ENCODE results near the gene ITGA2. TPM values are rescaled to one million over a fixed set of nuclear protein-coding genes. Genes with fewer than 3 reads are reported as not detected.

Gene ITGA2
- polyA plus RNA-seq, 2 donors = 3.7 to 6.4 TPM

- no peaks in the 10 kb centered on the region for H3K4me1 ChIP-seq (ENCODE audit: control insufficient read depth in 2 of 2, insufficient read depth in 2 of 2, low read length in 1 of 2)
- no peak overlapping the region for H3K27ac ChIP-seq (ENCODE audit: low read depth in 2 of 2, low read length in 1 of 2)
- H3K4me3 ChIP-seq (ENCODE audit: low read depth in 1 of 2, low read length in 2 of 2) = no peak overlapping the region
- H3K36me3 ChIP-seq (ENCODE audit: control insufficient read depth in 2 of 2, insufficient read depth in 2 of 2, low read length in 1 of 2) = peaks cover 9 to 12% of the 10 kb centered on the region in 2 donors
- no peaks in the 10 kb centered on the region for H3K9me3 ChIP-seq (ENCODE audit: control insufficient read depth in 2 of 2, insufficient read depth in 1 of 2, low read depth in 1 of 2, low read length in 1 of 2)
- H3K27me3 ChIP-seq (ENCODE audit: control insufficient read depth in 1 of 2, insufficient read depth in 2 of 2, low read length in 2 of 2) = no peaks in the 10 kb centered on the region
- WGBS, 2 donors = 83 to 87% methylated on average over 3 of the region's 3 CpGs
Observed at GRCh38 chr5:53063791-53064190, 74.6 kb downstream of the ITGA2 start.

- Histone ChIP-seq H3K36me3 (ENCODE audit: control insufficient read depth in 2 of 2, insufficient read depth in 2 of 2, low read length in 1 of 2) (peaks cover 4 to 6% of the 10 kb centered on the region in 2 donors), H3K9me3 (ENCODE audit: control insufficient read depth in 2 of 2, insufficient read depth in 1 of 2, low read depth in 1 of 2, low read length in 1 of 2) (no peaks in the 10 kb centered on the region), H3K27ac (ENCODE audit: low read depth in 2 of 2, low read length in 1 of 2) (no peak overlapping the region), H3K27me3 (ENCODE audit: control insufficient read depth in 1 of 2, insufficient read depth in 2 of 2, low read length in 2 of 2) (no peaks in the 10 kb centered on the region), H3K4me3 (ENCODE audit: low read depth in 1 of 2, low read length in 2 of 2) (no peak overlapping the region), H3K4me1 (ENCODE audit: control insufficient read depth in 2 of 2, insufficient read depth in 2 of 2, low read length in 1 of 2) (no peaks in the 10 kb centered on the region)
- WGBS, 2 donors = 94 to 96% methylated on average over 1 of the region's 1 CpG
Observed at GRCh38 chr5:53066088-53066487, 76.9 kb downstream of the ITGA2 start.

GRCh38 chr5:53067641-53068040 lies 78.5 kb downstream of the ITGA2 start:
- Histone ChIP-seq H3K4me1 (ENCODE audit: control insufficient read depth in 2 of 2, insufficient read depth in 2 of 2, low read length in 1 of 2) (no peaks in the 10 kb centered on the region), H3K36me3 (ENCODE audit: control insufficient read depth in 2 of 2, insufficient read depth in 2 of 2, low read length in 1 of 2) (peaks cover 2 to 4% of the 10 kb centered on the region in 2 donors), H3K4me3 (ENCODE audit: low read depth in 1 of 2, low read length in 2 of 2) (no peak overlapping the region), H3K27me3 (ENCODE audit: control insufficient read depth in 1 of 2, insufficient read depth in 2 of 2, low read length in 2 of 2) (no peaks in the 10 kb centered on the region), H3K27ac (ENCODE audit: low read depth in 2 of 2, low read length in 1 of 2) (no peak overlapping the region), H3K9me3 (ENCODE audit: control insufficient read depth in 2 of 2, insufficient read depth in 1 of 2, low read depth in 1 of 2, low read length in 1 of 2) (no peaks in the 10 kb centered on the region)
- 0 to 9% methylated on average over 1 of the region's 1 CpG for WGBS, 2 donors

GRCh38 chr5:53068291-53068836 lies 79.2 kb downstream of the ITGA2 start:
- Histone ChIP-seq H3K9me3 (ENCODE audit: control insufficient read depth in 2 of 2, insufficient read depth in 1 of 2, low read depth in 1 of 2, low read length in 1 of 2) (no peaks in the 10 kb centered on the region), H3K27me3 (ENCODE audit: control insufficient read depth in 1 of 2, insufficient read depth in 2 of 2, low read length in 2 of 2) (no peaks in the 10 kb centered on the region), H3K27ac (ENCODE audit: low read depth in 2 of 2, low read length in 1 of 2) (no peak overlapping the region), H3K4me3 (ENCODE audit: low read depth in 1 of 2, low read length in 2 of 2) (no peak overlapping the region), H3K36me3 (ENCODE audit: control insufficient read depth in 2 of 2, insufficient read depth in 2 of 2, low read length in 1 of 2) (peaks cover 2 to 4% of the 10 kb centered on the region in 2 donors), H3K4me1 (ENCODE audit: control insufficient read depth in 2 of 2, insufficient read depth in 2 of 2, low read length in 1 of 2) (no peaks in the 10 kb centered on the region)
- WGBS, 2 donors = 79 to 82% methylated on average over 4 of the region's 4 CpGs

GRCh38 chr5:53069626-53070025 lies 80.5 kb downstream of the ITGA2 start:
- Histone ChIP-seq H3K36me3 (ENCODE audit: control insufficient read depth in 2 of 2, insufficient read depth in 2 of 2, low read length in 1 of 2) (peaks cover 4 to 8% of the 10 kb centered on the region in 2 donors), H3K4me1 (ENCODE audit: control insufficient read depth in 2 of 2, insufficient read depth in 2 of 2, low read length in 1 of 2) (no peaks in the 10 kb centered on the region)
- 75 to 80% methylated on average over 5 of the region's 5 CpGs for WGBS, 2 donors

GRCh38 chr5:53071298-53071697 lies 82.1 kb downstream of the ITGA2 start:
- 82 to 85% methylated on average over 2 of the region's 2 CpGs for WGBS, 2 donors
- H3K27ac ChIP-seq (ENCODE audit: low read depth in 2 of 2, low read length in 1 of 2) = no peak overlapping the region
- H3K27me3 ChIP-seq (ENCODE audit: control insufficient read depth in 1 of 2, insufficient read depth in 2 of 2, low read length in 2 of 2) = no peaks in the 10 kb centered on the region
- H3K9me3 ChIP-seq (ENCODE audit: control insufficient read depth in 2 of 2, insufficient read depth in 1 of 2, low read depth in 1 of 2, low read length in 1 of 2) = no peaks in the 10 kb centered on the region
- no peak overlapping the region for H3K4me3 ChIP-seq (ENCODE audit: low read depth in 1 of 2, low read length in 2 of 2)
- peaks cover 8% of the 10 kb centered on the region in 2 donors for H3K36me3 ChIP-seq (ENCODE audit: control insufficient read depth in 2 of 2, insufficient read depth in 2 of 2, low read length in 1 of 2)
- H3K4me1 ChIP-seq (ENCODE audit: control insufficient read depth in 2 of 2, insufficient read depth in 2 of 2, low read length in 1 of 2) = no peaks in the 10 kb centered on the region

More at GRCh38 chr5:53069626-53070025, 80.5 kb downstream of the ITGA2 start:
- Histone ChIP-seq H3K27me3 (ENCODE audit: control insufficient read depth in 1 of 2, insufficient read depth in 2 of 2, low read length in 2 of 2) (no peaks in the 10 kb centered on the region), H3K27ac (ENCODE audit: low read depth in 2 of 2, low read length in 1 of 2) (no peak overlapping the region), H3K4me3 (ENCODE audit: low read depth in 1 of 2, low read length in 2 of 2) (no peak overlapping the region), H3K9me3 (ENCODE audit: control insufficient read depth in 2 of 2, insufficient read depth in 1 of 2, low read depth in 1 of 2, low read length in 1 of 2) (no peaks in the 10 kb centered on the region)

GRCh38 chr5:53071738-53072137 lies 82.6 kb downstream of the ITGA2 start:
- WGBS, 2 donors = 76 to 77% methylated on average over 2 of the region's 2 CpGs
- Histone ChIP-seq H3K9me3 (ENCODE audit: control insufficient read depth in 2 of 2, insufficient read depth in 1 of 2, low read depth in 1 of 2, low read length in 1 of 2) (no peaks in the 10 kb centered on the region), H3K27ac (ENCODE audit: low read depth in 2 of 2, low read length in 1 of 2) (no peak overlapping the region), H3K4me1 (ENCODE audit: control insufficient read depth in 2 of 2, insufficient read depth in 2 of 2, low read length in 1 of 2) (no peaks in the 10 kb centered on the region), H3K4me3 (ENCODE audit: low read depth in 1 of 2, low read length in 2 of 2) (no peak overlapping the region), H3K27me3 (ENCODE audit: control insufficient read depth in 1 of 2, insufficient read depth in 2 of 2, low read length in 2 of 2) (no peaks in the 10 kb centered on the region), H3K36me3 (ENCODE audit: control insufficient read depth in 2 of 2, insufficient read depth in 2 of 2, low read length in 1 of 2) (peaks cover 8% of the 10 kb centered on the region in 2 donors)

GRCh38 chr5:53073348-53073747 lies 84.2 kb downstream of the ITGA2 start:
- Histone ChIP-seq H3K4me3 (ENCODE audit: low read depth in 1 of 2, low read length in 2 of 2) (no peak overlapping the region), H3K4me1 (ENCODE audit: control insufficient read depth in 2 of 2, insufficient read depth in 2 of 2, low read length in 1 of 2) (no peaks in the 10 kb centered on the region), H3K27ac (ENCODE audit: low read depth in 2 of 2, low read length in 1 of 2) (no peak overlapping the region), H3K36me3 (ENCODE audit: control insufficient read depth in 2 of 2, insufficient read depth in 2 of 2, low read length in 1 of 2) (peaks cover 7 to 8% of the 10 kb centered on the region in 2 donors), H3K9me3 (ENCODE audit: control insufficient read depth in 2 of 2, insufficient read depth in 1 of 2, low read depth in 1 of 2, low read length in 1 of 2) (no peaks in the 10 kb centered on the region), H3K27me3 (ENCODE audit: control insufficient read depth in 1 of 2, insufficient read depth in 2 of 2, low read length in 2 of 2) (no peaks in the 10 kb centered on the region)
- 72 to 76% methylated on average over 2 of the region's 2 CpGs for WGBS, 2 donors

GRCh38 chr5:53076014-53076583 lies 86.9 kb downstream of the ITGA2 start:
- Histone ChIP-seq H3K4me3 (ENCODE audit: low read depth in 1 of 2, low read length in 2 of 2) (no peak overlapping the region), H3K27ac (ENCODE audit: low read depth in 2 of 2, low read length in 1 of 2) (no peak overlapping the region), H3K27me3 (ENCODE audit: control insufficient read depth in 1 of 2, insufficient read depth in 2 of 2, low read length in 2 of 2) (no peaks in the 10 kb centered on the region), H3K9me3 (ENCODE audit: control insufficient read depth in 2 of 2, insufficient read depth in 1 of 2, low read depth in 1 of 2, low read length in 1 of 2) (no peaks in the 10 kb centered on the region), H3K4me1 (ENCODE audit: control insufficient read depth in 2 of 2, insufficient read depth in 2 of 2, low read length in 1 of 2) (no peaks in the 10 kb centered on the region), H3K36me3 (ENCODE audit: control insufficient read depth in 2 of 2, insufficient read depth in 2 of 2, low read length in 1 of 2) (peaks cover 6 to 8% of the 10 kb centered on the region in 2 donors)
- 80 to 83% methylated on average over 2 of the region's 2 CpGs for WGBS, 2 donors

- Histone ChIP-seq H3K4me3 (ENCODE audit: low read depth in 1 of 2, low read length in 2 of 2) (no peak overlapping the region), H3K36me3 (ENCODE audit: control insufficient read depth in 2 of 2, insufficient read depth in 2 of 2, low read length in 1 of 2) (peaks cover 5 to 6% of the 10 kb centered on the region in 2 donors)
- WGBS, 2 donors = 87 to 90% methylated on average over 4 of the region's 4 CpGs
Observed at GRCh38 chr5:53080271-53080670, 91.1 kb downstream of the ITGA2 start.

More at GRCh38 chr5:53080271-53080670, 91.1 kb downstream of the ITGA2 start:
- no peaks in the 10 kb centered on the region for H3K4me1 ChIP-seq (ENCODE audit: control insufficient read depth in 2 of 2, insufficient read depth in 2 of 2, low read length in 1 of 2)
- no peaks in the 10 kb centered on the region for H3K27me3 ChIP-seq (ENCODE audit: control insufficient read depth in 1 of 2, insufficient read depth in 2 of 2, low read length in 2 of 2)
- H3K27ac ChIP-seq (ENCODE audit: low read depth in 2 of 2, low read length in 1 of 2) = no peak overlapping the region
- H3K9me3 ChIP-seq (ENCODE audit: control insufficient read depth in 2 of 2, insufficient read depth in 1 of 2, low read depth in 1 of 2, low read length in 1 of 2) = no peaks in the 10 kb centered on the region
